Measurements from ENCODE around the gene HIVEP3.

- TF ChIP-seq POLR2A (IDR thresholded peaks at IDR 0.05) (no peak), CTCF (IDR thresholded peaks at IDR 0.05) (no peak)
Observed at GRCh38 chr1:41476807-41477361, 441.8 kb downstream of the HIVEP3 start.

Measured in esophagus squamous epithelium (tissue), 4 donors.